Mucosa of rectum (tissue), 2 donors: ENCODE results near the gene PAPPA.
A peak's percentile ranks its signal among the peaks of the same experiment; 100 is the strongest.

Experiments
- H3K27ac ChIP-seq, 2 donors: one replicate each; pipeline ENCODE4 v1.7.0; 2013; ENCODE audit warnings: inconsistent platforms in 2 of 2, low read depth in 2 of 2, low read length in 2 of 2
- H3K27me3 ChIP-seq, 2 donors: one replicate each; pipeline ENCODE4 v1.7.0; 2013; ENCODE audit warnings: low read length in 2 of 2; ENCODE audit not compliant: control insufficient read depth in 2 of 2, insufficient read depth in 2 of 2
- H3K36me3 ChIP-seq, 2 donors: one replicate each; pipeline ENCODE4 v1.7.0; 2013; ENCODE audit warnings: low read length in 2 of 2; ENCODE audit not compliant: control insufficient read depth in 2 of 2, insufficient read depth in 2 of 2
- H3K4me1 ChIP-seq, 2 donors: one replicate each; pipeline ENCODE4 v1.7.0; 2013; ENCODE audit warnings: low read length in 2 of 2, mild to moderate bottlenecking in 1 of 2; ENCODE audit not compliant: control insufficient read depth in 2 of 2, insufficient read depth in 2 of 2
- H3K4me3 ChIP-seq, 2 donors: one replicate each; pipeline ENCODE4 v1.7.0; 2013; ENCODE audit warnings: low read length in 2 of 2
- H3K9ac ChIP-seq, 2 donors: one replicate each; pipeline ENCODE4 v1.7.0; 2013; ENCODE audit warnings: low read length in 2 of 2, low read depth in 1 of 2, mild to moderate bottlenecking in 1 of 2
- H3K9me3 ChIP-seq, 2 donors: one replicate each; pipeline ENCODE4 v1.7.0; 2013; ENCODE audit warnings: low read length in 2 of 2; ENCODE audit not compliant: control insufficient read depth in 2 of 2
- donor health status: healthy.
- donor health status: Normal muscosa, but diverticular disease.

PAPPA gene

GRCh38 chr9:116352958-116353357, 199.4 kb downstream of the PAPPA start:
- H3K27me3 ChIP-seq, result no peaks in the 10 kb centered on the region
- no peaks in the 10 kb centered on the region for H3K36me3 ChIP-seq
- H3K4me1 ChIP-seq, result no peaks in the 10 kb centered on the region
- no peak overlapping the region for H3K27ac ChIP-seq
- no peaks in the 10 kb centered on the region for H3K9me3 ChIP-seq
- H3K4me3 ChIP-seq, result no peak overlapping the region
- H3K9ac ChIP-seq, result no peak overlapping the region

DNA sequence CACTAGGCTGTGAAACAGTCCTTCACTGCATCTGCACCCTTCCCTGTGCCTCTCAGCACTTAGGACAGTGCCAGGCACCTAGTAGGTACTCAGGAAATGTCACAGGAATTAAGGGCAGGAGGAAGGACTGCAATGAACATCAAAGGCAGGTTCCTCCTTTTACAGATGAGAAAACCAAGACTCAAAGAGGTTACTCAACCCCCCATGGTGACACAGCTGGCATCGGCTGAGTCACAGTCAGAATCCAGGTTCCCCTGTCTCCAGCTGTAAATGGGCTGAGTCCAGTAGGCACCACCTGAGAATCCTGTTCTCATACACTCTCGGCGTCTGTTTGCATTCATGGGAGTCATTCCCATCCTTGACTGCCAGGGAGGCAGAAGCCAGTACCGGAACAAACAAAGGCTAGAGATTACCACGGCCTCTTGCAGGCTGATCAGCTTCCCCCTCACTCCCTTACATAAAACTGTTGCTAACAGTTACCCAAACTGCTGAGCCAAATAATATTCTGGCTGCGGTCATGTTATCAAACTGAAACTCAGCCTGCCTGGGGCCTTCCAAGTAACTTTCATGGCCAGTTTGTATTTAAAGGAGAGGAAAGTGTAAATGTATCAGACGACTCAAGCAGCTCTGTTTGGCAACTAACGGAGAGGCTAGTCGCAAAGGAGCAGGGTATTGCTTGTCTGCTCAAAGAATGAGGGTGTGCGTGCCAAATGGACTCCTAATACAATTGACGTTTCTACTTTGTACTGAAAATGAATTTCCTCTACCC, 201.7 kb downstream of the PAPPA start:
- H3K4me1 ChIP-seq, result no peaks in the 10 kb centered on the region
- no peaks in the 10 kb centered on the region for H3K36me3 ChIP-seq
- H3K4me3 ChIP-seq, result no peak overlapping the region
- no peaks in the 10 kb centered on the region for H3K9me3 ChIP-seq
- H3K27me3 ChIP-seq, result no peaks in the 10 kb centered on the region
- peak overlapping the region; percentile 2 to 32 for H3K27ac ChIP-seq
- no peak overlapping the region for H3K9ac ChIP-seq

DNA sequence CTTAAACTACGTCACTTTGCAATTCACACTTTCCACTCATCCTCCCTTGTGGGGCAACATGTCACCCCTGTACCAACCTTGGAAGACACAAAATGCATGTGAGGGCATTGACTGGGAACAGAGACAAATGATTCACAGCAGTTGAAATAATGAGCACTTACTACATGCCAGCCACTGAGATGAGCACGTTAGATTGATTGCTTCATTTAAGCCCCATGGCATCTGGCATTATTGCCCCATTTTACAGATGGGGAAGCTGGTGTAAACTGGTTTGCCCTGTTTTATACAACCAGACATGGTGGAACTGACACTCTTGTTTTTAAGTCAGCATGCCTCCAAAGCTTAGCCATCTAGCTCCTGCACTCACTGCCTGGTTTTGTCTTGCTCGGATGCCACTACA, 204.7 kb downstream of the PAPPA start:
- Histone ChIP-seq H3K36me3 (no peaks in the 10 kb centered on the region), H3K27me3 (no peaks in the 10 kb centered on the region), H3K9ac (no peak overlapping the region), H3K4me1 (no peaks in the 10 kb centered on the region), H3K4me3 (no peak overlapping the region), H3K9me3 (no peaks in the 10 kb centered on the region), H3K27ac (no peak overlapping the region)

- H3K4me1 ChIP-seq, result no peaks in the 10 kb centered on the region
Measured at GRCh38 chr9:116360016-116360415, 206.4 kb downstream of the PAPPA start.

GRCh38 chr9:116360989-116361388, 207.4 kb downstream of the PAPPA start:
- no peaks in the 10 kb centered on the region for H3K27me3 ChIP-seq
- no peaks in the 10 kb centered on the region for H3K4me1 ChIP-seq
- H3K27ac ChIP-seq, result no peak overlapping the region
- H3K4me3 ChIP-seq, result no peak overlapping the region
- no peaks in the 10 kb centered on the region for H3K36me3 ChIP-seq
- no peaks in the 10 kb centered on the region for H3K9me3 ChIP-seq
- no peak overlapping the region for H3K9ac ChIP-seq

More at GRCh38 chr9:116360016-116360415, 206.4 kb downstream of the PAPPA start:
- Histone ChIP-seq H3K27me3 (no peaks in the 10 kb centered on the region), H3K27ac (no peak overlapping the region), H3K9ac (no peak overlapping the region), H3K36me3 (no peaks in the 10 kb centered on the region), H3K4me3 (no peak overlapping the region), H3K9me3 (no peaks in the 10 kb centered on the region)

DNA sequence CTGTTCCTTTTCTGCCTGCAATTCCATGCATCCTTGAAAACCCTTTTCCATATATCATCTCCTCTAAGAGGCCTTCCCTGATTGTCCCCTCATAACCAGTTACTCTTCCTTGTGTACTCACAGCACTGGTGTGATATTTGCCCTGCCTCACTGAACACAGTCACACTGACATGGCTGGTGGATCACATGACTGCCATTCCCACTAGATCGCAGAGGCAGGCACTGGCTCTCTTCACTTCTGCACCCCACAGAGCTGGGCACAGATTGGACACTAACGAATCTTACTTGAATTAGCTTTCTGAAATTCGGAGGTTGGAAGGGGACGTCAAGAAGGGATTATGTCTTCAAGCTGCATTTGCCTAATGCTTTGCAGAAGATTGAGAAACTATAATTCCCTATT, 208.0 kb downstream of the PAPPA start:
- Histone ChIP-seq H3K36me3 (no peaks in the 10 kb centered on the region), H3K4me3 (no peak overlapping the region), H3K27me3 (no peaks in the 10 kb centered on the region), H3K9me3 (no peaks in the 10 kb centered on the region), H3K4me1 (no peaks in the 10 kb centered on the region), H3K9ac (no peak overlapping the region), H3K27ac (no peak overlapping the region)

- no peaks in the 10 kb centered on the region for H3K36me3 ChIP-seq
- no peaks in the 10 kb centered on the region for H3K9me3 ChIP-seq
- no peak overlapping the region for H3K27ac ChIP-seq
- H3K4me1 ChIP-seq, result no peaks in the 10 kb centered on the region
- no peak overlapping the region for H3K9ac ChIP-seq
- H3K27me3 ChIP-seq, result no peaks in the 10 kb centered on the region
- no peak overlapping the region for H3K4me3 ChIP-seq
Measured at GRCh38 chr9:116362493-116362892, 208.9 kb downstream of the PAPPA start.

DNA sequence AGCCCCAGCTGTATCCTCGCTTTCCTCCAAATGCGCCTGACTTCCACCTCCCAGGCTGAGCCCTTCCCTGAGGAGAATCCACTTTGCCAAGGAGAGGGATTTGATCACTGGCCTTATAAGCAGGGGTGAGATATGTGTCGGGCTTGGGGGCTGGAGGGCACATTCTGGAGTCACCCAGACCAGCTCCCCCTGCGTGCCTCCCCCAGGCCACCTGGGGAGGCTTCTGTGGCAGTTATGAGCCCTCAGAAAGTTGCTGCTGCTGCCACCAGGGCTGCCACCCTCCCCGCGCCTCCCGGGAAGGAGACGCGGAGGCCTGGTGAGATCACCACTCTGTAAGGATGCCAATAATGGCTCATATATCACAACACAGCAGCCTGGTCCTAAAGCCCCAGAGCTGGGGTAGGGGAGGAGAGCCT, 211.5 kb downstream of the PAPPA start:
- Histone ChIP-seq H3K9me3 (no peaks in the 10 kb centered on the region), H3K4me3 (no peak overlapping the region), H3K27me3 (no peaks in the 10 kb centered on the region), H3K27ac (peak overlapping the region in 1 of 2 donors; percentile 19), H3K4me1 (no peaks in the 10 kb centered on the region), H3K36me3 (no peaks in the 10 kb centered on the region), H3K9ac (no peak overlapping the region)

- H3K9ac ChIP-seq, result no peak overlapping the region
- no peaks in the 10 kb centered on the region for H3K4me1 ChIP-seq
- H3K27ac ChIP-seq, result no peak overlapping the region
- H3K36me3 ChIP-seq, result no peaks in the 10 kb centered on the region
- H3K9me3 ChIP-seq, result no peaks in the 10 kb centered on the region
- no peak overlapping the region for H3K4me3 ChIP-seq
- no peaks in the 10 kb centered on the region for H3K27me3 ChIP-seq
Measured at GRCh38 chr9:116366241-116366640, 212.7 kb downstream of the PAPPA start.

DNA sequence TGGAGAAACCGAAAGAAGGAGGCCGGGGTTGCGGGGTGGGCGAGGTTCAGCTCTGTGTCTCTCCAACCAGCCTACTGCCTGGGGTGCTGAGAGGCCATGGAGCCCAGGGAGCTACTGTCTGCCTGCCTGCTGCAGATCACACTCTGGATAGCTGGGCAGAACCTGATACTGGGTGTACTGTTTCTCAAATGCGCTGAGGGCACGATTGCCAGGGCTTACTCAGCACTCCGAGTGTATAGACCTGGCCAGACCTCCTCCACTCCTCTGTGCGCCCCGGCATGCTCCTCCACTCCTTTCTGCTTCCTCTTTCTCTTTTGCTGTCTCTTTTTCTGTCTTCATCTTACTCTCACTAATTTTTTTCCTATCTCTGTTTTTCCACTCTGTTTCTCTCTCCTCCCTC, 215.1 kb downstream of the PAPPA start:
- Histone ChIP-seq H3K36me3 (no peaks in the 10 kb centered on the region), H3K9ac (no peak overlapping the region), H3K27ac (no peak overlapping the region), H3K27me3 (no peaks in the 10 kb centered on the region), H3K4me1 (no peaks in the 10 kb centered on the region), H3K9me3 (no peaks in the 10 kb centered on the region), H3K4me3 (no peak overlapping the region)
